ENCODE results near the gene OXT.
A peak's percentile ranks its signal among the peaks of the same experiment; 100 is the strongest.
"Not testable (repeated sequence)": the region's sequence is repeated elsewhere in the genome, so short reads cannot be mapped to it uniquely, and the experiment has no call there.

OXT gene

GRCh38 chr20:3051385-3052019 lies 19.9 kb upstream of the OXT start:
- no peak for DNase-seq

DNA sequence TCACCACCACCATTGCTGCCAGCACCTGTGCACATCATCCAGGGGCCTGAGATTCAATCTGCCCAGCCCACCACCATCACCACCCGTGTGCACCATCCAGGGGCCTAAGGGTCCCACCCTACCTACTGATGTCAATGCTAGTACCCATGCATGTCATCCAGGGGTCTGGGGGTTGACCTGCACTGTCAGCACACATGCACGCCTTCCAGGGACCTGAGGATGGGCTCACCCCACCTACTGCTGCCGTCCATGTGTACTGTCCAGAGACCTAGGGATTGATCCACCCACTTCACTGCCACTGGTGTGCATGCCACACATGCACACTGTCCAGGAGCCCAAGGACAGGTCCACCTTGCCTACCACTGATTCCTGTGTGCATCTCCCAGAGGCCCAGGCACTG lies 11.9 kb upstream of the OXT start:
- no peak for DNase-seq

- DNase-seq, result not testable (repeated sequence)
Observed at GRCh38 chr20:3064119-3064518, 7.3 kb upstream of the OXT start.

DNA sequence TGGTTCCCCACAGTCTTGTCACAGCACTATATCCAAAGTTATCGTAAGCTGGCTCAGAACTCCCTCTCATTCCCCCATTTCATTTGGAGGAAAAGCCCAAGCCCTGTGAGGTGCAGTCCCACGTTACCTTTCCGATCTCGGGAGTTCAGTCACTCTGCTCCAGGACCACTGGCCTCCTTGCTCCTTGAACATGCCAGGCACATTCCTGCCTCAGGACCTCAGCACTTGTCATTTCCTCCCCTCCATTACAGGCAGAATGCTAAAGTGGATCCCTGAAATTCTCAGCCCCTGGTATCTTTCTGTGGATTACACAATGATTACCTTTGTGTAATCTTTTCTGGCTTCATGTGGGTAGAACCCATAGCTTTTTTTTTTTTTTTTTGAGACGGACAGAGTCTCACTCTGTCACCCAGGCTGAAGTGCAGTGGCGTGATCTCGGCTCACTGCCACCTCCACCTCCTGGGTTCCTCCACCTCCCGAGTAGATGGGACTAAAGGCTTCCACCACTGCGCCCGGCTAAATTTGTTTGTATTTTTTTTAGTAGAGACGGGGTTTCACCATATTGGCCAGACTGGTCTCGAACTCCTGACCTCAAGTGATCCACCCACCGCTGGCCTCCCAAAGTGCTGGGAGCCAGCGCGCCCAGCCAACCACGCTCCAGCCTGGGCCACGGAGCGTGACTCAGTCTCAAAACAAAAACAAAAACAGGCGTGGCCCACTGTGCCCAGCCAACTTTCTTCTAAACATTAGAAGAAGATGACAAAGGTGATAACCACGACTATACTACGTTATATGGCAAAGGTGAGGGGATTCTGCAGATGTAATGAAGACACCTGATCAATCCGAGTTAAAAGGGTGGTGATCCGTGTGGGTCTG lies 4.0 kb upstream of the OXT start:
- DNase-seq, result no peak

- no peak for DNase-seq
Observed at GRCh38 chr20:3068075-3068474, 3.3 kb upstream of the OXT start.

GRCh38 chr20:3068986-3069900 lies 2.2 kb upstream of the OXT start:
- peak; percentile 27 to 73 for DNase-seq

GRCh38 chr20:3070725-3071124 lies 695 bp upstream of the OXT start:
- DNase-seq, result no peak

DNA sequence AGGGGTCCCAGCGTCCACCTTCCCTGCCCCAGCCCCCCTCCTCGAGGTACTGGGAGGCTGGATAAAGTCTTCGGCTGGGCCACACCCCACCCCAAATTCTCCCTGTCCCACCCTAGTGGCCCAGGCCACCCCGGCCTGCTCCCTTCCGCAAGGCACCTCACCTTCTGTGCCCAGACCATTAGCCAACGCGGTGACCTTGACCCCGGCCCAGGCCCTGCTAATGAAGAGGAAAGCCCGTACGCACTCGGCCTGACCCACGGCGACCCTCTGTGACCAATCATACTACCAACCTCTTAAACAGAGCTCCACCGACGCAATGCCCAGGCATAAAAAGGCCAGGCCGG lies 182 bp upstream of the OXT start:
- no peak for DNase-seq

DNA sequence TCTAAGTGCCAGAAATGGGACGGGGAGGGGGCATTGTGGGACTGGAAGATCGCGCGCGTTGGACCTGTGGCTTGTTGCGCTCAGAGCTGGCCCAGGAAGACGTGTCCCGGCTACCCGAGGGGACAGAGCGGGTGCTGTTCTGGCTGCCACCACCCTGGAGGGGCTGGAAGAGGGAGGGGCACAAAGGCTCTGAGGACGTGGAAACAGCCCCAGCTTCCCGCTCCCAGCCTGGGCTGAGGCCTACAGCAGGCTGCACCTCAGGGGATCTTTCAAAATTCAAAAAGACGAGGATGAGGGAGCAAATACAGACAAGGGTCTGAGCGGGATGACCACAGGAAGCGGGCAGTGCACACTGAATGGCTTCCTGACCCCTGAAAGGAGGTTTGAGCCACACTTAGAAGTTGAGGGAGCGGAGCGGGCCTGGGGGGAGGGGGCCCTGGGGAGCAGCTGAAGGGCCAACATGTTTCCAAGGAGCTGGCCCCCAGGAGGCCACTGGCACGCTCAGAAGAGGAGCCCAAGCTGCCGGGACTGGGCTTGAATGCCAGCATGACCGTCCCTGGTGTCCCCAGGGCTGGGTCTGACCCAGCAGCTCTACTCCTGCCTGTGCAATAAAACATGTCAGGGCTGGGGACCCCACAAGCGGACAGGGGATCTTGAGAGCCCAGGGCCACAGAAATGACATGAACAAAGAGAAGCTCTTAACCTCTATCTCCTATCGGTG lies 1.3 kb downstream of the OXT start:
- DNase-seq, result no peak

DNA sequence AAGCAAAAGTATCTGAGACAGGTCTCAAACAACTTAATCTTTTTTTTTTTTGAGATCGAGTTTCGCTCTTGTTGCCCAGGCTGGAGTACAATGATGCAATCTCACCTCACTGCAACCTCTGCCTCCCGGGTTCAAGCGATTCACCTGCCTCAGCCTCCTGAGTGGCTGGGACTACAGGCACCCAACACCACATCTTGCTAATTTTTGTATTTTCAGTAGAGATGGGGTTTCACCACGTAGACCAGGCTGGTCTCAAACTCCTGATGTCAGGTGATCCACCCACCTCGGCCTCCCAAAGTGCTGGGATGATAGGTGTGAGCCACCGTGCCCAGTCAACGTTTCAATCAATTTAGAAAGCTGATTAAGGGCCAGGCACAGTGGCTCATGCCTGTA lies 1.8 kb downstream of the OXT start:
- not testable (repeated sequence) for DNase-seq

- DNase-seq, result peak in 1 of 2 experiments; percentile 45
Observed at GRCh38 chr20:3074812-3075211, 3.4 kb downstream of the OXT start.

- DNase-seq, result not testable (repeated sequence)
Observed at GRCh38 chr20:3075315-3075714, 3.9 kb downstream of the OXT start.

- DNase-seq, result no peak
Observed at GRCh38 chr20:3077618-3078134, 6.3 kb downstream of the OXT start.

DNA sequence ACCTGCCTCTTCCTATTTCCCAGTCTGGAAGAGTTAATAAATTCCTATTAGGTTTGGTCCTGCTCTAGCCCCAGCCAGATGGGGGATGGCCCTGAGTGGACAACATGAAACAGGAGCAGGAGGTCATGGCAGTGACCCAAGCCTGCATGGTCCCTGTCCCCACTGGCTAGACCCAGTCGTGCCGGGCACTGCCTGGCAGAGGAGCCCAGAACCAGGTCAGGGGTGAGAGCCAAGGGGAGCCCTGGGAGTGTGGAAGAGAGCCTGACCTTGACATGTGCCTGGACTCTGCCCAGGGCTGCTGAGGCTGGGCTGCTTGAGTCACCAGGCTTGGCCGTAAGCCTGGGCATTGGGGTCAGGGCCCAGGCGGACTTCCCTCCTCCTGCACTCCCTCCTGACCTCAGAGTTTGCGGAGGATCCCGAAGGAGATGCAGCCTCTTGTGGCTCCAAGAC lies 9.5 kb downstream of the OXT start:
- DNase-seq, result no peak

GRCh38 chr20:3081641-3082040 lies 10.2 kb downstream of the OXT start:
- DNase-seq, result no peak

- no peak for DNase-seq
Observed at GRCh38 chr20:3082306-3082951, 11.0 kb downstream of the OXT start.

- no peak for DNase-seq
Observed at GRCh38 chr20:3082955-3083952, 11.8 kb downstream of the OXT start.

DNA sequence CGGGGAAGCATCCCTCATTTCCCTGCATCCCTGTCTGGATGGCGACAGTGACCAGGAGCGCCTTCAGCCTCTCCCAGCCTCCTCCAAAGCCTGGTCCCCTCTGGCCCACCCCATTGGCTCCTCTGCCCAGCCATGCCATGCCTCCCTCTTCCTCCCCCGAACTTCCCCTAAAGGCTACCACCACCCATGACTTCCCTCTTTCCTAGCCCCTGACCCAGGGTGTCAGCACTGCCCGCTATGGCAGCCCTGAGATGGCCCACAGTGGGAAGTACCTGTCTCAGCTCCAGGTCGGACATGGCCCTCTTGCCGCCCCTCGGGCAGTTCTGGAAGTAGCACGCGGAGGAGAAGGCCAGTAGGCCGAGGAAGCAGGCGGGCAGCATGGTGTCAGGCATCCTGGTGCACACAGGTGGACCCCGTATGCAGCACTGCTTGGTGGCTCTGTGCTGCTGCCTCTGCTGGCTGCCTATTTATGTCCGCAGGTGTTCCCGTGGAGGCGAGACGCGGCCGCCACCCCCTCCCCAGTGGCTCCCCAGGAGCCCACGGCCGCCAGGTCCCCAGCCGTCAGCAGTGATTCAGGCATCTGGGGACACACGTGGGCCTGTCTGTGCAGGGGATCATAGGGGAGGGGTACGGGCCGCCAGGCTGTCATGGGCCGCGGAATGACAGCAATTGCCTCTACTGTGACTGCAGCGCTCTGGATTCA lies 13.0 kb downstream of the OXT start, which contains the start of gene AVP:
AVP (minus strand) TSS at position 442 of the 703 bp plus-strand sequence; CDS start at position 392, 50 bp downstream.
- DNase-seq, result no peak

GRCh38 chr20:3084986-3085360 lies 13.6 kb downstream of the OXT start:
- no peak for DNase-seq

DNA sequence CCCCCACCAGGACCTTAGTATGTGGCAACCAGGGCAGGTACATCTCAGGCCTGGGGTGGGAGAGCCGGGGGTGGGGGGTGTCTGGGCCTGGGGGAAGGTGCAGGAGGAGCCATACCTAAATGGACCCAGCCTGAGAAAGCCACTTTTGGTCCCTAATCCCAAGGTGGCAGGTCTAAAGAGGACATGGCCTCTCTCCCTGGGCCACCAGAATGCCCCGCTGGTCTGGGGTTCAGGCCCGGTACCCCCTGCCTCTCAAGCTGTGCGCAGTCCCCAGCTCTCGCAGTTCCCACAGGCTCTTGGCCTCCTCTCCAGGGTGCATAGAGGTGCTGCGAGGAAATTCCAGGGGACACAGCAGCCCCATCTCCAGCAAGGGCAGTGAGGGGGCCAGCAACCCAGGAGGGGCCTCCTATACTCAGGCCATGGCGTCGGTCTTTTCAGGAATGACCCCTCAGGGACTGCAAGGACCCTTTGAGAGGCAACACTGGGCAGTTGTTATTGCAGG lies 14.2 kb downstream of the OXT start:
- DNase-seq, result no peak
